Measurements from ENCODE around the gene AKNAD1.
"Not testable (repeated sequence)": the region's sequence is repeated elsewhere in the genome, so short reads cannot be mapped to it uniquely, and the experiment has no call there.

AKNAD1 gene

GRCh38 chr1:108829498-108829916, 27.4 kb downstream of the AKNAD1 start:
- no peak for DNase-seq

GRCh38 chr1:108828074-108828961, 28.6 kb downstream of the AKNAD1 start:
- DNase-seq: peak; percentile 52

GRCh38 chr1:108826081-108826635, 30.7 kb downstream of the AKNAD1 start:
- DNase-seq: no peak

- no peak for DNase-seq
These were observed 32.8 kb downstream of the AKNAD1 start for GRCh38 chr1:108824051-108824450.

- DNase-seq: no peak
These were observed 33.3 kb downstream of the AKNAD1 start for GRCh38 chr1:108823632-108824031.

GRCh38 chr1:108819878-108820277, 37.0 kb downstream of the AKNAD1 start:
- DNase-seq: no peak

GRCh38 chr1:108817811-108818210, 39.1 kb downstream of the AKNAD1 start:
- DNase-seq: no peak

GRCh38 chr1:108817016-108817415, 39.9 kb downstream of the AKNAD1 start:
- DNase-seq: no peak

- peak; percentile 89 for DNase-seq
These were observed 40.6 kb downstream of the AKNAD1 start for GRCh38 chr1:108816049-108816893.

- no peak for DNase-seq
These were observed 41.3 kb downstream of the AKNAD1 start for GRCh38 chr1:108815566-108815965.

GRCh38 chr1:108814343-108815125, 42.4 kb downstream of the AKNAD1 start:
- peak; percentile 44 for DNase-seq

- no peak for DNase-seq
These were observed 43.6 kb downstream of the AKNAD1 start for GRCh38 chr1:108813326-108813725.

GRCh38 chr1:108811611-108812010, 45.3 kb downstream of the AKNAD1 start:
- DNase-seq: no peak

GRCh38 chr1:108808438-108808837, 48.5 kb downstream of the AKNAD1 start:
- no peak for DNase-seq

GRCh38 chr1:108803548-108803947, 53.3 kb downstream of the AKNAD1 start:
- DNase-seq: no peak

GRCh38 chr1:108801101-108801500, 55.8 kb downstream of the AKNAD1 start:
- no peak for DNase-seq

GRCh38 chr1:108799001-108799400, 57.9 kb downstream of the AKNAD1 start:
- DNase-seq: no peak

- no peak for DNase-seq
These were observed 64.5 kb downstream of the AKNAD1 start for GRCh38 chr1:108792420-108792819.

GRCh38 chr1:108791790-108792189, 65.1 kb downstream of the AKNAD1 start:
- DNase-seq: no peak

- DNase-seq: no peak
These were observed 71.0 kb downstream of the AKNAD1 start for GRCh38 chr1:108785880-108786279.

- no peak for DNase-seq
These were observed 71.6 kb downstream of the AKNAD1 start for GRCh38 chr1:108785264-108785663.

GRCh38 chr1:108781575-108781944, 75.3 kb downstream of the AKNAD1 start:
- not testable (repeated sequence) for DNase-seq

All from DMS 273 treated with DMSO at 0.1 percent for 48 hours (cell line).